Muscle of back (tissue), 11 donors: ENCODE data around the gene GNB1. TPM values are rescaled to one million over a fixed set of nuclear protein-coding genes. Genes with fewer than 3 reads are reported as not detected.
"Not testable (repeated sequence)": the region's sequence is repeated elsewhere in the genome, so short reads cannot be mapped to it uniquely, and the experiment has no call there.

Source experiments
- DNase-seq, 3 donors: peaks; one replicate each; pipeline versions ENCODE4 v3.0.0 to v3.0.0-alpha.2; 2013
- polyA plus RNA-seq, 10 donors: library from polyadenylated mRNA; unstranded; fragments of 120-200 nt; gene quantifications; one replicate each; pipeline ENCODE4 v1.2.1, GENCODE V29; 2013; ENCODE audit not compliant: insufficient read length in 10 of 10

The GNB1 gene
- polyA plus RNA-seq, 10 donors = 161 to 221 (median 178) TPM

GRCh38 chr1:1892079-1892762 is 1.3 kb upstream of the GNB1 start:
- DNase-seq = no peak

- peak; percentile 45 to 85 (median 57) for DNase-seq
Observed at GRCh38 chr1:1891349-1892078, 627 bp upstream of the GNB1 start.

GRCh38 chr1:1889847-1890505 is 911 bp downstream of the GNB1 start:
- DNase-seq = peak in 2 of 3 donors; percentile 51 to 80

GRCh38 chr1:1889090-1889750 is 1.7 kb downstream of the GNB1 start:
- DNase-seq = no peak

- not testable (repeated sequence) for DNase-seq
Observed at GRCh38 chr1:1883890-1884289, 7.0 kb downstream of the GNB1 start.

- DNase-seq = no peak
Observed at GRCh38 chr1:1883092-1883873, 7.6 kb downstream of the GNB1 start.

- no peak for DNase-seq
Observed at GRCh38 chr1:1881727-1882126, 9.2 kb downstream of the GNB1 start.

GRCh38 chr1:1880617-1881312 is 10.1 kb downstream of the GNB1 start:
- no peak for DNase-seq

- DNase-seq = no peak
Observed at GRCh38 chr1:1879942-1880341, 10.9 kb downstream of the GNB1 start.

- no peak for DNase-seq
Observed at GRCh38 chr1:1877865-1878436, 12.9 kb downstream of the GNB1 start.

- DNase-seq = no peak
Observed at GRCh38 chr1:1876335-1876930, 14.5 kb downstream of the GNB1 start.

GRCh38 chr1:1875932-1876331 is 15.0 kb downstream of the GNB1 start:
- DNase-seq = no peak

- DNase-seq = no peak
Observed at GRCh38 chr1:1874901-1875300, 16.0 kb downstream of the GNB1 start.

- DNase-seq = no peak
Observed at GRCh38 chr1:1873186-1873585, 17.7 kb downstream of the GNB1 start.

GRCh38 chr1:1872329-1872994 is 18.4 kb downstream of the GNB1 start:
- DNase-seq = no peak

- no peak for DNase-seq
Observed at GRCh38 chr1:1869469-1869868, 21.4 kb downstream of the GNB1 start.

GRCh38 chr1:1867164-1867563 is 23.7 kb downstream of the GNB1 start:
- no peak for DNase-seq

GRCh38 chr1:1862905-1863547 is 27.9 kb downstream of the GNB1 start:
- no peak for DNase-seq

GRCh38 chr1:1861761-1862310 is 29.1 kb downstream of the GNB1 start:
- DNase-seq = not testable (repeated sequence)
